NCI-H2227 (cell line): ENCODE results near the gene ALDOA.
"Not testable (repeated sequence)": the region's sequence is repeated elsewhere in the genome, so short reads cannot be mapped to it uniquely, and the experiment has no call there.

Experiments
- DNase-seq: peaks from one replicate; lab custom pipeline; 2025; ENCODE audit not compliant: unreplicated experiment; lab: John Stamatoyannopoulos, UW

The ALDOA gene

DNA sequence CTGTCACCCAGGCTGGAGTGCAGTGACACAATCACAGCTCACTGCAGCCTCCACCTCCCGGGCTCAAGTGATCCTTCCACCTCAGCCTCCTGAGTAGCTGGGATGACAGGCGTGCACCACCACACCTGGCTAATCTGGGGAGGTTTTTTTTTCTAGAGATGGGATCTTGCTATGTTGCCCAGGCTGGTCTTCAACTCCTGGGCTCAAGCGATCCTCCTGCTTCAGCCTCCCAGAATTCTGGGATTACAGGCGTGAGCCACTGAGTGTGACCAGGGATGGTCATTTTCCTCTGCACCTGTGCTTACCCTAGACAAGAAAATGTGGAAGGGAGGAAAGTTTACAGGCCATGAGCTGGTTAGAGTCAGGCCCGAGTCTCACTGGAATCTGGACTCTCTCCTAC is 24.9 kb upstream of the ALDOA start:
- not testable (repeated sequence) for DNase-seq

DNA sequence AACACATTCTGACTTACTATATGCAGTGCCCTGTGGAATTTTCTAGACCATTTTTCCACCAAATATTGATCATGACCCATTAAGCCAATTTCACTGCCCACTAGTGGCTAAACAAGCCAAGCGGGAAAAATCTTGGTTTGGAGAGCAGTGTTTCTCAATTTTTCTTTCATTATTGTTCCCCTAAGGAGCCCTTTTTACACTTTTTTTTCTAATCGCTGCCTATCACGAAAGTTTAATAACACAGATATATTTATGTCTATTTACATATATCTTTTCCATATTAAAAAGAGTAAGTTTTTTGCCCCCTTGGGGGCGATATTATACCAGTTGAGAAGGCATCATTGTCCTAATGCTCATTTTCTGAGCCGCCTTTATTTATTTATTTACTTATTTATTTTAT is 23.7 kb upstream of the ALDOA start:
- peak; percentile 43 for DNase-seq

DNA sequence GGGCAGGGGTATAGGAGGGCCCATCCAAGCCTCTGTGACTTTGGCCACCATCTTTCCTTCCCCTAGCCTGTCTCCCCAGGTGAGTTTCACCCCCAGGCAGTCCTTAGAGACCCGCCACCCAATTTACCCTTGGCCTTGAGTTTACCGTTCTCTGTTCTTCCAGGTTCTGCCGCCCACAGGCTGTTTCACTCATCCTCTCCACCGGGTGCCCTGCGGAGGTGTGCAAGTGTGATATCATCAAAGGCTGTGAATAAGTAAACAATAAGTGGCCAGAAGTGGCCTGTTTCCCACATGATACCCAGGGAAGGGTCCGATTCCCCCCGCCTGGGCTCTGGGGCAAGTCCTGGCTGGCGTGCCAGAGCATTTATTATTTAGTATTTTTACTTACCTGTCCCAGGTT is 19.4 kb upstream of the ALDOA start:
- no peak for DNase-seq

DNA sequence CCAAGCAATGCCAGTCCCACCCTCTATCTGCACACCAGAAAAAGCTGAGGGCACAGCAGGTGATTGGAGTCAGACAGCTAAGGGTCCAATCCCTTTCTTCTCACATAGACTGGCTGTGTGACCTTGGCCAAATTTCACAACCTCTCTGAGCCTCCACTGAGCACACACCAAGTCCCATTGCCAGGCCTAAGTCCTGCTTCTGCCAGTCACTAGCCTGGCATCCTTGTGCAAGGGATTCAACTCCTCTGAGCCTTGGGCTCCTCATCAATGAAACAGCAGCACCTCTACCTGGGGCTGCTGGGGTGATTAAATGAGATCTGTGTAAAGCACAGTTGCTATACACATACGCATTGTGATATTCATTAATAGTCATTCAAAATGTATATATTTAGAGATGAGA is 19.0 kb upstream of the ALDOA start:
- DNase-seq: no peak

DNA sequence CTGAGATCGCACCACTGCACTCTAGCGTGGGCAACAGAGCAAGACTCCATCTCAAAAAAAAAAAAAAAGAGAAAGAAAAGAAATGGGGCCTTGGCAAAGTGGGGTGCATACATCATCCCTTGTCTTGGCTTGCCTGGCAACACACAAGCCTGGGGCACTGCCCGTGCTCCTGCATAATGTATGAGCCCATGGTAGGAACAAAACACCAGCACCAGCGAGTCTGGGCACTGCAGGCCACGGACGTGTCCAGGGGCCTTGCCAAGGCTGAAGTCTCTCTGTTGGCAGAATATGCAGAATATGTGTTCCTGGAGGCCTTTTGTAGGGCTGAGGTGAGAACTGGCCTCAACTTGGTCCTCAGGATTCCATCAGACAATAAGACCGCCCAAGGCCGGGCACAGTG is 15.7 kb upstream of the ALDOA start:
- DNase-seq: no peak

DNA sequence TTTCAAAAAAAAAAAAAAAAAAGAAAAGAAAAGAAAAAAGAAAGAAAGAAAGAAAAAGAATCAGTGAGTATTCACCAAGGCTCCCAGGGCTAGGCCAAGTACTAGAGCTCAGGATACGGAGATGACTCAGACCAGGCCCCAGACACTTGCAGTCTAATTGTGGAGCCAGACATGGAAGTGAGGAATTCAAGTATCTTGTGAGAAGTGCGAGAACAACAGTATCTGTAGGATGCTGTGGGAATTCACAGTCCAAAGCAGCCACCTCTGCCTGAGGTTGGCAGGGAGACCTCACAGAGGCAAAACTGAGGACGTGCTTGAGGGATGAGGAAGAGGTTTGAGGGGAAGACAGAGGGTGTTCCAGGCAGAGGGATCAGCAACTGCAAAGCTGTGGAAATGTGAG is 14.0 kb upstream of the ALDOA start:
- no peak for DNase-seq

DNA sequence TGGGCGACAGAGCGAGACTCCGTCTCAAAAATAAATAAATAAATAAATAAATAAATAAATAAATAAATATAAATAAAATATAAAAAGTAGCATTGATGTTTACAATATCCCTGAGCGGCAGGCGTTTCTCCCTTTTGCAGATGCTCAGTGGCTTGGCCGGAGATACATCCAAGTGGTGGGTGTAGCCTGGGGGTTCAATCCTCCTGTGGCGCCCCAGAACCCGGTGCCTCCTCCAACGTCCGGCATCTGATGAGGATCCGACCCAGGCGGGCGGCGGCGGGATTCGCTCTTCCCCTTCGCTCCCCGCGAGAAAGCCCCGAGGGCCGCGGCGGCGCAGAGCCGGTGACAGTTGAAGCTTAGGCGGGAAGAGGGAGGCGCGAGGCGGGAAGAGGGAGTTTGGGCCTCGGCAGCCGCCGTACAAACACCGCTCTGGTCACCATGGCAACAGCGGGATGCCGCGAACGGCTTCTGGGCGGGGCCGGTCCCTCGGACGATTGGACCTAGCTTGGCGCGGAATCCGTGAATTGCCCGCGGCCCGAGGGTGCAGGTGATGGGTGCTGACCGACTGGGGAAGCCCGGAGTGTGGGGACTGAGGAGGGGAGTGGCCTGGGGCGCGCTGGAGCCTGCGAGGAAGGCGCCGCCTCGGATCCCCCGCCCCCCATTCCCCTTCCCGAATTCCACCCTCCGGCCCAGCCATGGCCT is 12.7 kb upstream of the ALDOA start:
- peak; percentile 97 for DNase-seq

DNA sequence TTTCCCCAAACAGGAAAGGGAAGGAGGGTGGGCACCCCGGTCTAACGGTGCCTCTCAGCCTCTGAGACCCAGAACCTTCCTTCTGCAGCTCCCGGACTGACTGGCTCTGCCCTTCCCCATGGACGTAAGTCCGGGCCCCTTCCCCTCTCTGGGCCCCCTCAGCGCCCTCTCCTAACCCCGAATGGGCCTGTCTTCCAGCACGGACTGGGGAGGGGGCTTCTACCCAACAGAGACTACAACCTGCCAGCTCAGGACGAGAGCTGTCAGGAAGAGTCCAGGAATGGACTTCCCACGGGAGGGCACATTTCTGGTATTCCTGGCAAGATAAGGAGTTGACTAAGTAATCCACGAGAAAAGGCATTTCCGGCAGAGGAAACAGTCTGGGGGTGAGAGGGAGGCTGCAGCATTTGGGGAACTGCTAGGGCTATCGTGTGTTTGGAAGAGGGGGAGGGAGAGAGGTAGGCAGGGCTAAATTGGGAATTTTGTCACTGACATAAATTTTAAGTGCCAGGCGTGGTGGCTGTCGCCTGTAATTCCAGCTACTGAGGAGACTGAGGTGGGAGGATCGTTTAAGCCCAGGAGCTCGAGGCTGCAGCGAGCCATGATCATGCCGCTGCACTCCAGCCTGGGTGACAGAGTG is 12.1 kb upstream of the ALDOA start:
- no peak for DNase-seq

DNA sequence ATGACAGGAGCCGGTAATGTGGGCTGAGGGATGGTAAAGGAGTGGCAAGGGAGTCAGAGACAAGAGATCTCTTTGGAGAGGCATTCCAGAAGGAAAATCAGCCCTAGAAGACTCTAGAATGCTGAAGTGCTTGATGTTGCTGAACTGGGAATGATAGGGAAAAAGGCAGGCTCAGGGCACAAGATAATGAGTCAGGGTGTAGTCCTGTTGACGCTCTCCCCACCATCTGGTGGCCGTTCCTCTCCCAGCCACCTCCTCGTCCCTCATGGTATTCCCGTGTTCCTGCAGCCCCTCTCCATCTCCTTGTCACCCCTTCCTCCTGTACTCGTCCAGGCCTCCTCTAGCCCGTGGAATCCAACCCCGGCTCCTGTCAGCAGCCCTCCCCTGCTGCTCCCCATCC is 11.1 kb upstream of the ALDOA start:
- no peak for DNase-seq

DNA sequence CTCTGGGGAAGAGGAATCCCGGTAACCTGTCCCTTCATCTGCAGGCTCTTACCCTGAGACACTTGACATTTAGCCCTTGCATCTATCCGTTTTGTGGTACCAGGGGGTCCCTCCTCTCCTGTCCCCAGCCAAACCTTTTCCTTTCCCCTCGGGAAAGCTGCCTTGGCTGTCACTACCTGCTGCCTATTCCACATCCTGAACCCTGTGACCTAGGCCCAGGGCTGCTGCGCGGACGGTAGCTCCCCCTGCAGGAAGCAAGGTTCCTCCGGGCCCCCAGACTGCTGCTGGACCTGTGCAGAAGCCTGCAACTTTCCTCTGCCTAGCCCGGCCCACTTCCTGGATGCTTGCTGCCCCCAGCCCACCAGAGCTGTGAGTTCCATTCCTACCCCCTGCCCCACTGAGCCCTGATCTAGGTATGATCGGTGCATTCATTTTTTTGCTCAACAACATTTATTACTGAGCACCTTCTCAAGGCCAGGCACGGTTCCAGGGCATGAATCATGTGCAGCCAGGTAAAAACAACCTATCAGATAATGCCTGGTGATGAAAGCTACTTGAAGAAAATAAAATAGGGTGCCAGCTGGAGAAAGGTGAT is 10.5 kb upstream of the ALDOA start:
- DNase-seq: peak; percentile 55

DNA sequence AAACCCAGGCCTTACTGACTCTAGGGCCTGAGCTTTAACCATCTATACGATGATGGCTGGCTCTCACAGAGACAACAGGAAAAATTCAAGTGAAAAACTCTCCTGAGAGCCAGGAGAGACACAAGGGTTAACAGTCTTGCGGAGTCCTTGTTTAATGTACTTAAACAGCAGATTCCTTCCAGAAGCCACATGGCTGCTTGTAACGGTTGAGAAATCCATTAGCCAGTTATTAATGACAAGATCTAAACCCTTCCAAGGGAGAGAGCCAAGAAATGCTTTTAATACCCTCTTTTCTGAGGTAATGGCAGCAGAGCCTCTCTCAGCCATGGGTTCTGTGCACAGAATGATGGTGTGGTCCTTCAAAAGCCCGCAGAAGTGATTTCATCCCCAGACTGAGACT is 5.2 kb upstream of the ALDOA start:
- no peak for DNase-seq

DNA sequence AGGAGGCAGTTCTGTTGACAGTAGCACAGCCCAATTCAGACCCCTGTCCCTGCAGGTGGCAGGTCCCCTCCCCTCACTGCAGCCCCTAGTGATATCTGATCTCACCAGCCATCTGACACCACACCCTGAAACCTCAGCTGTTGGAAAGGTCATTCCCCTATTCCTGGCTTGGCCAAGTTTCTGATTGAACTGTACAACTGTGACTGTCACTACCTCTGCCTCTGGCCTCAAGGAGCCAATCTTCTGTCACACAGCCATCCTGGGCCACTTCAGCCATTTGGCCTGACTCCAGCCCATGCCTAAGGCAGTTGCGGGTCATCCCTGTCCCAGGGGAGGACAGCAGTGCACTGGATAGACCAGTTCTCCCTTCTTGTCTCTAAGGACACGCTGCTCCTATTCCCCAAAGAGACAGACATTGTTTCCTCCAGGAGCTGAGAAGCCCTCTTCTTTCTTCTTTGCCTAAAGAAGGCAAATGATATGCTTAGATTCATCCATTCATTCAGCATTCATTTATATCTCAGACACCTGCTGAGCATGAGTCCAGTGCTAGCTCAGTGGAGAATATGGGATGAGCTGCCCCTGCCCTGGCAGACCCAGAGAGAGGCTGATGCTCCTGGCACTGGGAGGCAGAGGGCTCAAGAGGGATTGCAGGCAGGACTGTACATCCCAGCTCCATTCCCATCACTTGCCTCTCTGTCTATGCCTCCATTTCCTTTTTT is 4.6 kb upstream of the ALDOA start:
- DNase-seq: no peak

DNA sequence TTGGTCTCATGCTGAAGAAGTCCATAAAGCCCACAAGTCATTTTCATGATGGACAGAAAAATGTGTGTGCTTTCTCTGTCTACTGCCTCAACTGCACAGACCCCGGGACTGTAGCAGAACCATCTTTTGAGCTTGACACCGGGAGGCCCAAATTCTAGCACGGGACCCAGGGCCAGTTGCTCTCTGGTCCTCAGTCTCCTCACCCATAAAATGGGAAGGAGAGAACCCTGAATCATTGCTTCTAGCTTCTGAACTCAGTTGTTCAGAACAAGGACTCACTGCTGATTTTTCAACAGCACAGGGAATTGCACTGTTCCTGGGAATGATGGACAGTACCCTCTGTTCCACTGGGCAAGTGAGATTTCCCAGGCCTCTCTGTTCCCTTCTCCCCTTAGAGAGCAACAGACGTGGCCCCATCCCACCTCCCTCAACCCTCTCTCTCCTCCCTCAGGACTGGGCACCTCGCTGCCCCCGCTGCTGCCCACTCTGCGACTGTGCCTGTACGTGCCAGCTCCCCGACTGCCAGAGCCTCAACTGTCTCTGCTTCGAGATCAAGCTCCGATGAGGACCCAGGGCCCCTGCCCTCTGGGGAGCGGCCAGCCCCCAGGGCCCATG is 2.2 kb upstream of the ALDOA start:
- DNase-seq: no peak

DNA sequence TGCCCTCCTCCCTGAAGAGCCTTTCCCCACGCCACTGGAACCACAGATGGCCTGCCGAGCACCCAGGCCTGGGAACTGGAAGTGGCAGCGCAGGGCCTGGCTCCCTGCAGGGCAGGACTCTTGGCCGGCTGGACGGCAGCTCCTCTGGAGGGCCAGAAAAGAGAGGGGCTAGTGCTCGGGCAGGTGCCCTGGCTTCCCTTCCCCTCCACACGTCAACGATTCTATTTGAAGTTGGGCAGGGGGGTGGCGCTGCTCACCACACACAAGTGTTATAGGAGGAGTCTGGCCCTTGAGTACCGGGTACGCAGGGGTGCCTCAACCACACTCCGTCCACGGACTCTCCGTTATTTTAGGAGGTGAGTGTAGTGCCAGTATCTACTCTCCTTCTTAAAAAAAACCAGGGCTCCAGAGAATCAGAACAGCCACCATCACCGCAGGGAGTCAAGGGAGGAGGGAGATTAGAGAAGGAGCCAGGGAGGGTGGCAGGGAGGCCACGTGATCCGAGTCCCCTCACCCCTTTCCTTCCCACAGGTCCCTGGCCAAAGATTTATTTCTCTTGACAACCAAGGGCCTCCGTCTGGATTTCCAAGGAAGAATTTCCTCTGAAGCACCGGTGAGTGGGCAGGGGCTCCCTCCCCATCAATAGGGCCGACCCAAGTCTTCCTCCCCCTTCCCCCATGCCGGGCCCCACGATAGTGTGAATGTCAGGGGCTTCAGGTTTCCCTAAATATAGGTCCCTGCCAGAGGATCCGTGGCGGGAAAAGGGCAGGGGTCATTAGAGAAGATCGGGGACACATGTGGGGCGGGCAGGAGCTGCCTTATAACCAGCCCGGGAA is 1.4 kb upstream of the ALDOA start:
- peak; percentile 68 for DNase-seq

DNA sequence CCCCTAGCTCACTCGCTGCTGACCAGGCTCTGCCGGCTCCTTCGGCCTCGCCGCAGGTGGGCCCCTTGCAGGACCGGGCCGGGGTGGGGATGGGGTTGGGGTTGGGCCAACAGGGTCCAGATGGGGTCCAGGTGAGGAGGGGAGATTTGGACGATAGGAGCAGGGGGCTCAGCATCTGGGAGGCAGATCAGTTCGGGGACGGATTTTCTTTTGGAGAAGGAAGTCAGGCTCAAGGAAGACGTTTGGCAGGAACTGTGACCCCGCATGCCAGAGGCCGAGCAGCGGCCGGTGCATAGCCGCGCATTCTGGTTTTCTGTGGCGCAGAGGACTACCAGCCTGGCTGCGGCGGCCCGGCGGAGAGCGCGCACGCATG is 845 bp upstream of the ALDOA start:
- no peak for DNase-seq

DNA sequence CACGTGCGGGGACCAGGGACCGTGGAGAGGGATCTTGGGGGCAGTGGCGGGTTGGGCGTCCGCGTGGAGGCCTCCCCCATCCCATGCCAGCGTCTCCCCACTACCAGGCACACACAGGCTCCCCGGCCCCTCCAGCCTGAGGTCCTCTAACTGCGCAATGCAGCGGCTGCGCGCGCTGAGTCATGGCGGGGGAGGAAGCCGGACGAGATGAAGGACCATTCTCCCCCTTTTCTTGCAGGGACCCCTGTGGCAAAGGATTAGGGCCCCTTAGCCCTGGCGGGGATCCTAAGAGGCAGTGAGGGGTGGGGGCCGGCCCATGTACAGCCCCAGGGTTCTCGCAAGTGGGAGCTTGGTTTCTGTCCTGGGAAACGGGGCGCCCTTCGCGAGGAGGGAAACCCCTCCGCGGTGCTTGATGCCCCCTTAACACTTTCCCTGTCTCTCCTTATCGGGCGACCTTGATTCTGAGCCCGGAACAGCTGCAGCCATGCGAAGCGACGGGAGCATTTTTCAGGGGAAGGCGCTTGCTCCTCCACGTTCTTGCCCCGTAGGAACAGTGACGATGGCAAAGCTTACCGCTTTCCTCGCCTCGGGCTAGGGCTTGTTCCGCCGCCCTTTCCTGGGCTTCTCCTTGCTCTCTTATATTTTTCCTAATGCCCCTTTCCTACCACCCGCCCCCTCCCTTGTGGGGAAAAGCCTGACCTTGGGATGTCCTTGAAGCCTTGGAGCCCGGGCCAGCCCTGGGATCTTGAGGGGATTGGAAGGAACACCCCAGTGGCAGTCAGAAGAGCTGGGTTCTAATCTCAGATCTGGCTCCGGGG is 592 bp downstream of the ALDOA start:
- DNase-seq: peak; percentile 75

DNA sequence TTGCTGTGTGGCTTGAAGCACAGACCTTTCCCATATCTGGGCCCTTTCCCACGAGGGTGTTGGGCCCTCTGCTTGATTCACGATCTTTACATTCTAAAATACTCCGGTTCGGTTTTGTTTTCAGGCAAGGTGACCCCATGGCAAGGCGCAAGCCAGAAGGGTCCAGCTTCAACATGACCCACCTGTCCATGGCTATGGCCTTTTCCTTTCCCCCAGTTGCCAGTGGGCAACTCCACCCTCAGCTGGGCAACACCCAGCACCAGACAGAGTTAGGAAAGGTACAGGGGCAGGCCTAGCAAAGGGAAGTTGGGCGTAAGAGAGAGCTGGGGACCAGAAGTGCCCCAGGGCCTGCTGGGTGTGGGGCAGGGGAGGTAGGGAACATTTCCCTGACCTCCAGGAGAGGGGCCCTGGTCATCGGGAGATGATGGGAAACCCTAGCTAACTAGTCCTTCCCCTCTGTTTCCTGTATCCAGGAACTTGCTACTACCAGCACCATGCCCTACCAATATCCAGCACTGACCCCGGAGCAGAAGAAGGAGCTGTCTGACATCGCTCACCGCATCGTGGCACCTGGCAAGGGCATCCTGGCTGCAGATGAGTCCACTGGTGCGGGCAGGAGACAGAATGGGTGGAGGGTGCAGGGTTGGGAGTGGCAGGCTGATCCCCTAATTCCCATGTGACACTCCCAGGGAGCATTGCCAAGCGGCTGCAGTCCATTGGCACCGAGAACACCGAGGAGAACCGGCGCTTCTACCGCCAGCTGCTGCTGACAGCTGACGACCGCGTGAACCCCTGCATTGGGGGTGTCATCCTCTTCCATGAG is 1.4 kb downstream of the ALDOA start:
- DNase-seq: no peak

DNA sequence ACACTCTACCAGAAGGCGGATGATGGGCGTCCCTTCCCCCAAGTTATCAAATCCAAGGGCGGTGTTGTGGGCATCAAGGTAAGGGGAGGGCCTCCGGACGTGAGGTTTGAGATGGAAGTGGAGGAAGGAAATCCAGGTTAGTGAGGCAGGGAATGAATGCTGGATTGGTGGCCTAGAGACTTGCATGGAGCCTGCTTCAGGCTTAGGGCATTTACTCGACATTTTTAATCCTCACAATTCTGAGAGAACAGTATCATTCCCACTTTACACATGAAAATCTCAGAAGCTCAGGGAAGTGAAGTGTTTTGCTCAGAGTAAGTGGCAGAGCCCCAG is 2.0 kb downstream of the ALDOA start:
- no peak for DNase-seq

DNA sequence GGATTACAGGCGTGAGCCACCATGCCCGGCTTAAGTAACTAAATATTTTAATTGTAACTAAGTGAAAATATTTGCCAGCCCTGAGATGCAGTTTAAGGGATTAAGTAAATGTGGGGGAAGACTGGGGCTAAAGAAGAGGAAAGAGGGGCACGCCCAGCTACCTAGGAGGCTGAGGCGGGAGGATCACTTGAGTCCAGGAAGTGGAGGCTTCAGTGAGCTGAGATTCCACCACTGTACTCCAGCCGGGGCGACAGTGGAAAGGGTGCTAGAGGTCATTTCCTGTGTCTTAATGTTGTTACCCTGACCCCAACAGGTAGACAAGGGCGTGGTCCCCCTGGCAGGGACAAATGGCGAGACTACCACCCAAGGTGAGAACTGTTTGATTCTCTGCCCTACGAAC is 2.8 kb downstream of the ALDOA start:
- DNase-seq: no peak
